GM21447 (cell line): ENCODE measurements around the gene STARD13.

Source experiments
- ATAC-seq: cut with Tn5 transposase; IDR thresholded peaks from one replicate; pipeline ENCODE4 v1.9.1; 2021; ENCODE audit not compliant: unreplicated experiment

The STARD13 gene

GRCh38 chr13:33277946-33278345, 7.6 kb downstream of the STARD13 start:
- no peak for ATAC-seq

- no peak for ATAC-seq
Observed at GRCh38 chr13:33277037-33277740, 8.4 kb downstream of the STARD13 start.

DNA sequence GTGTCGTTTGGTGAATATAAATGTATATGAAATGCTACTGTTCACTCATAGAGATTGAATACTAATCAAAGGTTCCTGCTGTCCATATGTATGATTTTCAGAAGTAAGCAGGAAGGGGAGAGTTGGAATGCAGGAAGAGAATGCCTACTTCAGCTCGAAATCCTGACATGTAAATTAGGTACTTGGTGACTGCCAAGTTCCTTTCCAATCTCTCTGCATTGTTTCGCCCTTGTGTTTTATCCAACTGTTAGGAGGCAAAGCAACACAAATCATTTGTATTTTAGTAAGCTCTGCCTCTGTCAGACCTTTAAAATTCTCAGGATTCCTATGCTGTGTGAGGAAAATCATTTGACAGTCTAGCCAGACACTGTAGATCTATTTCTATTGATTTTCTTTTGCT, 9.0 kb downstream of the STARD13 start:
- ATAC-seq = no peak

DNA sequence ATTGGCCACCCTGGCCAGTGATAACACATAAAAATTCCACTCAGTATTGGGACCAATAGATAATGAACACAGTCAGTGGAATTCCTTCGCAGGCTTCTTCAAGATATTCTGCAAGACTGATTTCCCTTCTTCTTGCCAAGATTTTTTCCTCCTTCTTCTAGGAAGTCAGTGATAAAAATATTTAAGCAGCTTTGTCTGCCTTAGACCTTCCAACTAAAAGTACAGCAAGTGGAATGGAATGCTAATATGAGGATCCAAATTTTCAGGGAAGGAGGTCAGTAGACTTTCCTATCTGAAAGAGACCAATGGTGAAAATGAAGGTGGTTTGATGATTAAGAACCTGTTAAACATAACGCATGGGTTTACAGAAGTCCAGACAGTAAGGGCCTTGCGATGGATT, 9.6 kb downstream of the STARD13 start:
- ATAC-seq = no peak

GRCh38 chr13:33274264-33274663, 11.3 kb downstream of the STARD13 start:
- no peak for ATAC-seq

- ATAC-seq = no peak
Observed at GRCh38 chr13:33272531-33273124, 12.9 kb downstream of the STARD13 start.

- no peak for ATAC-seq
Observed at GRCh38 chr13:33271759-33272158, 13.8 kb downstream of the STARD13 start.

- ATAC-seq = no peak
Observed at GRCh38 chr13:33270895-33271538, 14.5 kb downstream of the STARD13 start.

- no peak for ATAC-seq
Observed at GRCh38 chr13:33265607-33266006, 19.9 kb downstream of the STARD13 start.

DNA sequence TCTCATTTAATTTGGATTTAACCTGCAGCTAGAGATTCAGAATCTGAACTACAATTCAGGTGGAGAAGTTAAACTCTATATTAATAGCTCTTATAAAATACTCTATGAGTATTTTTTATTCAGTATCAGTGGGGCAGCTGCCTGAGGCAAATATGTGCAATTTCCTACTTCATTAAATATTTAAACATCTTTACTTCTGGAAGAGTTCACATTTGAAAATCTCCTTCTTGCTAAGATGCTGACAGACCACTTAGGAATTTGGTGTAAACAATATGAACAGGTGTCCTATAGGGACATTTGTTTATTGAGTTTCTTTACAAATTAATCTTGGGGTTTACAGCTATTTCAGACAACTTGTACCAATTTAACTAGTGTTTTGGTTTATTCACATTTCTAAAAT, 20.4 kb downstream of the STARD13 start:
- no peak for ATAC-seq

DNA sequence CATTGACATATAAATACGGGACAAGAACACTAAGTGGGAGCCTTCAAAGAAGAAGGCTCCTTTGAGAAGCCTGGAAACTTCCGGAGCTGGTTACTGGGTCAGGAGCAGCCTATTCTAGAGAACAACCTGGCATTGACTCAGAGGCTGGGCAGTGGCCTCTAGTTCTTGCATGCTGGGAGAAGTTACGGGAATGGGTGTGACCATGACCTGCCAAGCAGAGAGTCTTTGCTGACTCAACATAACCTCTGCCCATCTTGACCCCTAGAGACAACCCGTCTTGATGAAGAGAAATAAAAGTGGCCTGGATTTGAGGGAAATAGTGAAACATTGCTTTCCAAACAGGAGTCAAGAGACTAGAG, 21.0 kb downstream of the STARD13 start:
- no peak for ATAC-seq

DNA sequence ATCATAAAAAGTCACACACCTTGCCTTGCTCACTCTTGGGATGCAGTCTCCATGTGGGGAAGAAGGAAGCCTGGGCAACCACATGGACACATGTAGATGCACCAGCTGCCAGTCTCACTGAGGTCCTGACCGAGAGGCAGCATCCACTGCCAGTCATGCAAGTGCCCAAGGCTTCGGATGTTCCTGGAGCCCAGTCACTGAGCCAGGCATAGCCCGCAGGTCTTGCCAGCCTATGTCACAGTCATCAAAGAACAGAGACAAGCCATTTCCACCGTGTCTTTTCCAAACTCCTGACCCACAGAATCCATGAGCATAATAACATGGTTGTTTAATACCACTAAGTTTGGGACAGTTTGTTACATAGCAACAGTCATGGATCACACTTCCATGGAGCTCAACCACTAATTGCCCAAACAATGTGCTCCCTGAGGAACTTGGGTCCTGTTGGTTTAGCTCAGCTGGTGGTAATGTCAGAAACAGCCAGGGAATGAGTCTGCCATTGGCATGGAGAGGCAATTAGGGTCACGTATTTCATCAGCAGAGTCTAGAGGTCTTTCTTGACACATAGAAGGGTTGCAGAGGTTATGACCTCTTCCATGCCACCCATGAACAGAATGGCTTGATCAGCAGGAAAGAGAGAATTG, 21.5 kb downstream of the STARD13 start:
- no peak for ATAC-seq

GRCh38 chr13:33263484-33263883, 22.1 kb downstream of the STARD13 start:
- no peak for ATAC-seq

- ATAC-seq = no peak
Observed at GRCh38 chr13:33262997-33263396, 22.6 kb downstream of the STARD13 start.

GRCh38 chr13:33262594-33262993, 23.0 kb downstream of the STARD13 start:
- ATAC-seq = no peak

GRCh38 chr13:33262062-33262487, 23.5 kb downstream of the STARD13 start:
- no peak for ATAC-seq

DNA sequence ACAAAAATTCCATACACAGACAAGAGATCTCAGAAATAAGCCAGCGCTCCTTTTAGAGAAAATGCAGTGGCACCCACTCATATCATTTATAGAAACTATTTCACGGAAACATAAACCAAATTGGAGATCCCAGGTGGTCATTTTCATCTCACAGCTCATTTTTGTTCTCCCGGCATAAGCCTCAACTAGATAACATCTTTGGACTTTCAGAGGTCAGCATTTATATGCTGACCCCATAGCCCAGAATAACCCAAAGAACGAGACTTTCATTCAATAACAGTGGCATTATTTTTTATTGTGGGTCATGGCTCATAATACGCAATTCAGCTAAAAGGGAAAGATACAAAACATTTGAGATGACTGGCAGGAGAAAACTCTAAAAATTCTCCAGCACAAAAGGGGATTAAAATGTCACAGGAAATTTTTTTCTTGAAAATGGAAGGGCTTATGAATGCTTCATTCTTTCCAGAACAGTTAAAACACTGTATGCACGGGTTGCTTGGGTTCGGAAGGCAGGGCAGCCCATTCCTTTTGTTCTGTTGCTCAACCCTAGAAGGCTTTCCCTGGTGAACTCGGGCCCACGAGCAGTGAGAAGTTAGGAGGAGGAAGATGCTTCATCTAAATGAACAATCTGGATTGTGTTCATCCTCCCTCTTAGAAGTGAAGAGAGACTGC, 24.0 kb downstream of the STARD13 start:
- ATAC-seq = no peak

DNA sequence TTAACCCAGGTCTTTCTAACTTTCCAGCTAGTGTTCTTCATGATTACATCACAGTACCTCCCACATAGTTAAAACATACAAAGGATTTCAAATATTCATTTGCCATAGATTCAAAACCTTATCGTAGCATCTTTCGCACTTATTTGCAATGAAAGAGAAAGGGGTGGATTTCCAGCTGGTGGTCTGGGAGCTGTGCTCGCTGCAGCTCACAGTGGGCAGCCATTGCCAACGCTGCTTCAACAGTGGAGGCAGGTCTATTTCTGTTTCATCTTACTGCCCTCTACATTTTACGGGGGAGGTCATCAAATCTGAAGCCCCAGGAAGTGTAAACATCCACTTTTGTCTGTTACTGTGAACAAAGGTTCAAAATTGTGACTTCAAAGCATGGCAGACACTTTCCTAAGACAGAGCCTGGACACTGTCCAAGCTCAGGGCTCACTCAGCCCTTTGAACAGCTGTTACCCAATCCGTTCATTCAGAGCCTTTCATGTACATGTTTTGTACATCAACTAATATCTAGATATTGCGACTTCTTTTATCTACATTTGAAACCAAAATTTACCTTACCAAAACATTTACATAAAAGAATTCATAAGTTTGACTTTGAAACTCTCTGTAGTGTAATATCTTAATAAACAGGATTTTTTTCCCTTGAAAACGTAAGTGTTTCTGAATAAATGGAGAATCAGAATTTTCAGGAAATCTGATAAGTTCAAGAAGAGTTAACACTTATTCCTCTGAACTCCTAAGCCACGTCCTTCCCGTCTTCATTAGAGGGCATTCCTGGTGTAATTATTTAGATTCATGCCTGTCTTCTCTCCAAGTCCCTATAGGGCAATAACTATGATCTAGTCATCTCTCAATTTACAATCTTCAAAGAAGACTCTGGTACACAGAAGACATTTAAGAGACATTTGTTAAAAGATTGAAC, 25.1 kb downstream of the STARD13 start:
- no peak for ATAC-seq

DNA sequence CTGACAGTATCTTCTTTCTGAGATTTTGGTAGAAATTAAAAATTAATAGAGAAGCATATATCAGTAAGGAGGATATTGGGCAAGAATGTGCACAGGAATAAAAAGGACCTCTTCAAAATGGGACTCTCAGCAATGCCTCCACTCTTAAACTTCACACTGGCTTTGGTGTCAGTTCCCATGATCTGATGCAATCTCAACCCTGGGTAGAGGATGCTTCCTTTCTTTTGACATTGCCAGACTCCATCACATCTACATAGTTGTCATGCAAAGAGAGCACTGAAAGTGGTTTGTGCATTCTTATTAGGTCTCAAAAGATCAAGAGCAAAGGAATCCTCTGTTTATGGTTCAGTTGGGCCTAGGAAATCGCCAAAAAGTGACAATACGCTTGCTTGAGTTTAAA, 26.3 kb downstream of the STARD13 start:
- no peak for ATAC-seq

- ATAC-seq = no peak
Observed at GRCh38 chr13:33258808-33259193, 26.8 kb downstream of the STARD13 start.
